Dedifferentiated amniotic fluid mesenchymal stem cell (primary cell): ENCODE data around the gene PNPLA1.
A peak's percentile ranks its signal among the peaks of the same experiment; 100 is the strongest.

ENCODE experiments used
- DNase-seq: peaks from one replicate; pipeline ENCODE4 v3.0.0-alpha.2; 2016; ENCODE audit errors: extremely low spot score

PNPLA1 gene

GRCh38 chr6:36285187-36285671, 15.4 kb downstream of the PNPLA1 start:
- no peak for DNase-seq

- DNase-seq, result no peak
These were observed 15.9 kb downstream of the PNPLA1 start for GRCh38 chr6:36285797-36286196.

GRCh38 chr6:36286858-36287257, 17.0 kb downstream of the PNPLA1 start:
- DNase-seq, result no peak

- no peak for DNase-seq
These were observed 19.5 kb downstream of the PNPLA1 start for GRCh38 chr6:36289281-36289878.

- no peak for DNase-seq
These were observed 21.1 kb downstream of the PNPLA1 start for GRCh38 chr6:36290668-36291620.

- DNase-seq, result no peak
These were observed 22.3 kb downstream of the PNPLA1 start for GRCh38 chr6:36292170-36292569.

GRCh38 chr6:36296240-36296639, 26.4 kb downstream of the PNPLA1 start:
- peak; percentile 18 for DNase-seq

- DNase-seq, result no peak
These were observed 27.2 kb downstream of the PNPLA1 start for GRCh38 chr6:36297051-36297450.

- DNase-seq, result no peak
These were observed 27.7 kb downstream of the PNPLA1 start for GRCh38 chr6:36297511-36297910.

- no peak for DNase-seq
These were observed 28.2 kb downstream of the PNPLA1 start for GRCh38 chr6:36298027-36298426.

- DNase-seq, result no peak
These were observed 31.3 kb downstream of the PNPLA1 start for GRCh38 chr6:36301085-36301658.

- no peak for DNase-seq
These were observed 31.9 kb downstream of the PNPLA1 start for GRCh38 chr6:36301781-36302180.

GRCh38 chr6:36302227-36302976, 32.5 kb downstream of the PNPLA1 start:
- DNase-seq, result peak; percentile 66

- DNase-seq, result no peak
These were observed 36.0 kb downstream of the PNPLA1 start for GRCh38 chr6:36305885-36306284.

GRCh38 chr6:36306375-36306774, 36.5 kb downstream of the PNPLA1 start:
- DNase-seq, result no peak

GRCh38 chr6:36308514-36308913, 38.7 kb downstream of the PNPLA1 start:
- DNase-seq, result no peak

- DNase-seq, result no peak
These were observed 39.3 kb downstream of the PNPLA1 start for GRCh38 chr6:36309203-36309602.

GRCh38 chr6:36309900-36310299, 40.0 kb downstream of the PNPLA1 start:
- DNase-seq, result no peak

GRCh38 chr6:36312854-36313648, 43.2 kb downstream of the PNPLA1 start:
- no peak for DNase-seq

GRCh38 chr6:36313649-36313936, 43.7 kb downstream of the PNPLA1 start:
- no peak for DNase-seq
